Activated CD8-positive, alpha-beta T cell treated with anti-CD3 and anti-CD28 coated beads, Interleukin-2, amount 10 ng/mL, durations not matched to agents 7 days and 5 days (primary cell): Measurements from ENCODE around the gene VEZF1. TPM values are rescaled to one million over a fixed set of nuclear protein-coding genes. Genes with fewer than 3 reads are reported as not detected.
A peak's percentile ranks its signal among the peaks of the same experiment; 100 is the strongest.

ENCODE experiments used
- ATAC-seq: fragments of 150-1000 bp; cut with Tn5 transposase; one replicate; pipeline ENCODE4 v1.10.0; 2021; ENCODE audit warnings: moderate library complexity
- CTCF ChIA-PET: fragments of 350-600 bp; sonication (Branson Sonifier 250); formaldehyde crosslinking; loops from one replicate; lab custom pipeline; 2021; ENCODE audit warnings: antibody characterized with exemption; lab: Charles Lee
- POLR2A ChIA-PET: fragments of 350-600 bp; sonication (Branson Sonifier 250); formaldehyde crosslinking; loops from one replicate; lab custom pipeline; 2021; ENCODE audit warnings: antibody characterized with exemption; lab: Charles Lee
- DNase-seq: peaks from one replicate; pipeline ENCODE4 v3.0.0-alpha.2; 2020
- H3K27ac Mint-ChIP-seq: one replicate; pipeline ENCODE4 v1.8.0; 2021; ENCODE audit warnings: mild to moderate bottlenecking, mixed read lengths
- H3K27me3 Mint-ChIP-seq: one replicate; pipeline ENCODE4 v1.8.0; 2021; ENCODE audit warnings: low read depth, mixed read lengths
- H3K36me3 Mint-ChIP-seq: one replicate; pipeline ENCODE4 v1.8.0; 2021; ENCODE audit warnings: low read depth, mixed read lengths
- H3K4me1 Mint-ChIP-seq: one replicate; pipeline ENCODE4 v1.8.0; 2021; ENCODE audit warnings: low read depth, mixed read lengths
- H3K4me3 Mint-ChIP-seq: one replicate; pipeline ENCODE4 v1.8.0; 2021; ENCODE audit warnings: mild to moderate bottlenecking, mixed read lengths
- H3K9me3 Mint-ChIP-seq: one replicate; pipeline ENCODE4 v1.8.0; 2022; ENCODE audit warnings: mixed read lengths; ENCODE audit not compliant: insufficient read depth
- total RNA-seq, 2 experiments: library from RNA; stranded (reverse); gene quantifications; one replicate each; pipeline ENCODE4 v1.2.3, GENCODE V29; 2021

The VEZF1 gene
- total RNA-seq, 2 experiments from 2014 or later = 37.5 to 37.6 TPM

- ATAC-seq = peak; percentile 7
- peaks cover 56% of the 10 kb centered on the region for H3K4me1 Mint-ChIP-seq
Observed at GRCh38 chr17:58006560-58006923, 18.5 kb upstream of the VEZF1 start.

DNA sequence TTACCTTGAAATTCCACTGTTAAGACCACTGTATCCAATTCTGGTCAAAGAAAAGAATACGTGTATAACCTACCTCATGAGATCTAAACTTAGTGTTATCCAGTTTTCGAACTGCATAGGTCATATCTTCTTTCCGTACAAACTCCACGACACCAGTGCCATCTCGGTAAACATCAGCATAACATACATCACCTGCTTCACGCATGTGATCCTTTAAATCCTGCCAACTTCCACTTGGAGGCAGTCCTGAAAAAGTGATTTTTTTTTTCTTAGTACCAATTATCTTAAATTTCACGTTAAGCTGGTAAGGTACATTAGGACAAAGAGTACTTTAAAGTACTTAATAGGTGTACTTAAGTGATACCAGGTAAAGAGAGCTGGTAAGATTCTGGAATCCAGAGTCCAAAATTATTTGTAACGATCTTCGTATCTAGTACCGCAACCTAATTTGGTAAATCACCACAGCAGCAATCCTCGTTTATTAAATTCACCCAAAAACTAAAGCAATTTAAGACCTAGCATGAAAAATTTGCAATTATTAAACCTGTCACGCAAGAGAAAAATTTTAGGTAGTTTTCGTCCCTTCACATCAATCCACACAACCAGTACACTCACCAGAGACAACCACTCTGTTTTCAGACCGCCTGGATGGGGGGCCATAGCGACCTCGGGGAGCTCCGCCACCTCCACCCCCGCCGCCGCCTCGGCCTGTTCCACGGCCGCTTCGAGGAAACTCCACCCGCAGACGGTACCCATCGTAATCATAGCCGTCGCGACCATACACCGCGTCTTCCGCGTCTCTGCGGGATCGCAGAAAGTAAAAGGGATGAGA is 17.9 kb upstream of the VEZF1 start:
- peaks cover 62% of the 10 kb centered on the region for H3K4me1 Mint-ChIP-seq
- ATAC-seq = peak; percentile 8
- peak overlapping the region; percentile 99 for H3K4me3 Mint-ChIP-seq
- CTCF ChIA-PET = interaction anchor here (1.2 to 3.4 kb wide), 6 partner anchors 9 to 167 kb away, joined by 3 to 12 read pairs (median 6); no protein-coding TSS in a partner anchor
- peak overlapping the region; percentile 99 for H3K27ac Mint-ChIP-seq
- H3K36me3 Mint-ChIP-seq = peaks cover 65% of the 10 kb centered on the region
- no peak for DNase-seq
- H3K9me3 Mint-ChIP-seq = no peaks in the 10 kb centered on the region
- POLR2A ChIA-PET = interaction anchor here (1.2 to 3.6 kb wide), 12 partner anchors 8 to 338 kb away, joined by 3 to 37 read pairs (median 15); partner anchors contain the start of genes DYNLL2, MRPS23 and VEZF1
- no peaks in the 10 kb centered on the region for H3K27me3 Mint-ChIP-seq

More at GRCh38 chr17:58006560-58006923, 18.5 kb upstream of the VEZF1 start:
- H3K4me3 Mint-ChIP-seq = peak overlapping the region; percentile 99
- H3K36me3 Mint-ChIP-seq = peaks cover 63% of the 10 kb centered on the region
- H3K27ac Mint-ChIP-seq = peak overlapping the region; percentile 99
- no peaks in the 10 kb centered on the region for H3K9me3 Mint-ChIP-seq
- H3K27me3 Mint-ChIP-seq = no peaks in the 10 kb centered on the region
- CTCF ChIA-PET = interaction anchor here (1.2 to 3.4 kb wide), 8 partner anchors 10 to 167 kb away, joined by 3 to 12 read pairs (median 6); no protein-coding TSS in a partner anchor
- POLR2A ChIA-PET = interaction anchor here (0.6 to 3.6 kb wide), 17 partner anchors 9 to 749 kb away, joined by 3 to 37 read pairs (median 11); partner anchors contain the start of genes DYNLL2, MRPS23 and VEZF1
- peak; percentile 65 for DNase-seq

DNA sequence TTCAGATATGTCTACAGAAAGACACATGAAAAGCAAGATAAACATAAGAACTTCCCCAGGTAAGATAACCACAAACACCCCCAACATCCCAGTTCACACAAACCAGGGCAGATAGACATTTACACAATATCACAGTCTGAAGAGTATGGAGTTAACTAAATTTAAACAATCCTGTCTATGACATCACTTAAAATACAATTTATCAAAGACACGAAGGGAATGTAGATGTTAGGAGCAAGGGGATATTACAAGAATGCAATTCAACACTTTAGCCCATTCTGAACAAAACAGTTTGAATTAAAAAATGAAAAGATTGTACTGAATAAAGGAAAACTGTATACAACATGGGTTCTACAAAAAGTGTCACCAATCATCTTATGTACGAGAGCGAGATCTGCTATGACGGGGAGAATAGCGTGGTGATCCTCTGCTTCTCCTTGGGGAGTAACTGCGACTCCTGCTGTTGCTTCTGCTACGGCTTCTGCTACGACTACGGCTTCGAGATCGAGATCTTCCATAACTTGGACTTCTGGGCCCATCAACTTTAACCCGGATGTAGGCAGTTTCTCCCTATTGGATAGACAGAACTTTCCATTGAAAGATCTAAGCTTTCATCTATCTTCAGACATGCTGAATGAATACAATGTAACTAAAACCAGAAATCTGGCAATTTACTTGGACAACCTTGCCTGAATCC is 17.1 kb upstream of the VEZF1 start:
- Mint-ChIP-seq H3K9me3 (no peaks in the 10 kb centered on the region), H3K4me3 (peak overlapping the region; percentile 99), H3K27ac (peak overlapping the region; percentile 99), H3K4me1 (peaks cover 67% of the 10 kb centered on the region), H3K36me3 (peaks cover 70% of the 10 kb centered on the region), H3K27me3 (no peaks in the 10 kb centered on the region)
- CTCF ChIA-PET = interaction anchor here (1.3 to 3.4 kb wide), 3 partner anchors 8 to 19 kb away, joined by 4 to 12 read pairs (median 11); no protein-coding TSS in a partner anchor
- POLR2A ChIA-PET = interaction anchor here (2.7 to 3.6 kb wide), 3 partner anchors 8 to 165 kb away, joined by 8 to 37 read pairs (median 29); partner anchors contain the start of gene DYNLL2
- DNase-seq (no peak), ATAC-seq (no peak)

DNA sequence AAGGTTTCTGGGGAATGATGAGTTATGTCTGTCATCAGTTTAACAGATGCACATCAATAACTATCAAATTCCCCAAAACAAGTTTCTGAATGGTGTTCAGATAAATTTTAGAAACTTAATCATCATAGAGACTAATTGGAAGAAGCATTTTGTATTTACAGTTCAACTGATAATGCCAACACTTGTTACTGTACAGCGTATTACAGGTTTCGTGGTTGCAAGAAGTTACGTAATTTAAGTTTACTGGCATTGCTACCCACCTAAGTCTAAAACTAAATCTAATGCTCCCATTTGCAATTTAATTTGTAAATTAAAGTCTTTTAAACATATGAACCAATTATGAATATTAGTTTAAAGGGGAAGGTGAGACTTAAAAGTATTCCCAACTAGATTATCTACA is 16.0 kb upstream of the VEZF1 start:
- CTCF ChIA-PET = interaction anchor here (3.4 kb wide), 1 partner anchor 18 kb away, joined by 12 read pairs; no protein-coding TSS in a partner anchor
- no peaks in the 10 kb centered on the region for H3K27me3 Mint-ChIP-seq
- H3K4me1 Mint-ChIP-seq = peaks cover 68% of the 10 kb centered on the region
- ATAC-seq (no peak), DNase-seq (no peak)
- no peaks in the 10 kb centered on the region for H3K9me3 Mint-ChIP-seq
- peak overlapping the region; percentile 99 for H3K4me3 Mint-ChIP-seq
- H3K27ac Mint-ChIP-seq = no peak overlapping the region
- POLR2A ChIA-PET = no interaction called here
- H3K36me3 Mint-ChIP-seq = peaks cover 76% of the 10 kb centered on the region

GRCh38 chr17:58002973-58003372 is 14.9 kb upstream of the VEZF1 start:
- Mint-ChIP-seq H3K4me3 (peak overlapping the region; percentile 1), H3K4me1 (peaks cover 65% of the 10 kb centered on the region), H3K27me3 (no peaks in the 10 kb centered on the region), H3K9me3 (no peaks in the 10 kb centered on the region), H3K36me3 (peaks cover 79% of the 10 kb centered on the region), H3K27ac (peak overlapping the region; percentile 50)
- DNase-seq = no peak
- no peak for ATAC-seq
- POLR2A ChIA-PET = interaction anchor here (1.0 kb wide), 1 partner anchor 10 kb away, joined by 3 read pairs; no protein-coding TSS in a partner anchor
- CTCF ChIA-PET = interaction anchor here (0.9 to 7.2 kb wide), 5 partner anchors 10 to 169 kb away, joined by 4 to 138 read pairs (median 37); partner anchors contain the start of gene VEZF1

- DNase-seq = no peak
- ATAC-seq = no peak
- Mint-ChIP-seq H3K9me3 (no peaks in the 10 kb centered on the region), H3K27me3 (no peaks in the 10 kb centered on the region), H3K4me3 (peak overlapping the region; percentile 1), H3K4me1 (peaks cover 63% of the 10 kb centered on the region), H3K36me3 (peaks cover 81% of the 10 kb centered on the region), H3K27ac (peak overlapping the region; percentile 50)
- POLR2A ChIA-PET = interaction anchor here (1.0 to 2.0 kb wide), 2 partner anchors 9 to 12 kb away, joined by 3 to 8 read pairs; no protein-coding TSS in a partner anchor
- CTCF ChIA-PET = interaction anchor here (0.9 to 7.2 kb wide), 8 partner anchors 9 to 168 kb away, joined by 3 to 138 read pairs (median 40); partner anchors contain the start of gene VEZF1
Observed at GRCh38 chr17:58002154-58002948, 14.3 kb upstream of the VEZF1 start.

DNA sequence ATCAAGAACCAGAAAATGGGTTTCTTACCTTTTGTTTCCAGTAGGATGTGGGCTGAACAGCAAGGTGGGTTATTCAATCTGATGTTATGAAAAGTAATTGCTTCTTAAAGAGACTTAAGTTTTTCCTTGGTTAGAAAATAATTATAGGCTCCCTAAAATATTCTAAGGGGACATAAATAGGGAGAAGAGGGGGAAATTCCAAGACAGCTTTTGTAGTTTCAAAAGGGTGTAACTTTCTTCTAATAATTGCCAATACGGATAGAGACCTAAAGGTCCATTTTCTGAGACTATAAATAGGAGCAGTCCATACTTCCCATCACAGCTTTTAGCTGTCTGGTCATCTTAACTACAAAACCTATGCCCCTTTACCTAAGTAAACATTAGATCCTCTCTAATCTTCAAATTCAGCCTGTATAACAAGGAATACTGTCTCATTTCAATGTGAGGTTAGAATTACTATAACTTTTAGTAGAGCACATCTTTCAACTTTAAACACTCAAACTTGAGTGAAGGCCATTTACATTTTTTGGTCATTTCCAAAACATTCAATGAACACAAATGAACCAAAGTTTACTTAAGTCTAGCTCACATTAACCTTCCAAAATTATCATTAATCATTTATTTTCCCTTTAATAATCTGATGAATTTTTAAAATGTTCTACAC is 13.5 kb upstream of the VEZF1 start:
- Mint-ChIP-seq H3K4me1 (peaks cover 70% of the 10 kb centered on the region), H3K9me3 (no peaks in the 10 kb centered on the region), H3K27ac (no peak overlapping the region), H3K4me3 (no peak overlapping the region), H3K27me3 (no peaks in the 10 kb centered on the region), H3K36me3 (peaks cover 84% of the 10 kb centered on the region)
- DNase-seq = no peak
- ChIA-PET POLR2A (interaction anchor here (0.7 to 2.0 kb wide), 4 partner anchors 9 to 114 kb away, joined by 3 to 8 read pairs (median 3); partner anchors contain the start of gene VEZF1), CTCF (interaction anchor here (0.7 to 7.2 kb wide), 13 partner anchors 8 to 167 kb away, joined by 3 to 138 read pairs (median 16); partner anchors contain the start of genes MRPS23 and VEZF1)
- no peak for ATAC-seq

- H3K27ac Mint-ChIP-seq = no peak overlapping the region
- H3K36me3 Mint-ChIP-seq = peaks cover 69% of the 10 kb centered on the region
- CTCF ChIA-PET = interaction anchor here (0.6 to 7.2 kb wide), 55 partner anchors 8 to 742 kb away, joined by 3 to 138 read pairs (median 5); partner anchors contain the start of genes CUEDC1, HSF5, MKS1 and MRPS23
- POLR2A ChIA-PET = interaction anchor here (0.5 to 4.5 kb wide), 6 partner anchors 7 to 438 kb away, joined by 3 to 29 read pairs (median 4); partner anchors contain the start of genes MRPS23 and SRSF1
- H3K27me3 Mint-ChIP-seq = no peaks in the 10 kb centered on the region
- ATAC-seq (peak; percentile 76), DNase-seq (no peak)
- no peak overlapping the region for H3K4me3 Mint-ChIP-seq
- no peaks in the 10 kb centered on the region for H3K9me3 Mint-ChIP-seq
- H3K4me1 Mint-ChIP-seq = peaks cover 72% of the 10 kb centered on the region
Observed at GRCh38 chr17:57999496-58000017, 11.5 kb upstream of the VEZF1 start.

DNA sequence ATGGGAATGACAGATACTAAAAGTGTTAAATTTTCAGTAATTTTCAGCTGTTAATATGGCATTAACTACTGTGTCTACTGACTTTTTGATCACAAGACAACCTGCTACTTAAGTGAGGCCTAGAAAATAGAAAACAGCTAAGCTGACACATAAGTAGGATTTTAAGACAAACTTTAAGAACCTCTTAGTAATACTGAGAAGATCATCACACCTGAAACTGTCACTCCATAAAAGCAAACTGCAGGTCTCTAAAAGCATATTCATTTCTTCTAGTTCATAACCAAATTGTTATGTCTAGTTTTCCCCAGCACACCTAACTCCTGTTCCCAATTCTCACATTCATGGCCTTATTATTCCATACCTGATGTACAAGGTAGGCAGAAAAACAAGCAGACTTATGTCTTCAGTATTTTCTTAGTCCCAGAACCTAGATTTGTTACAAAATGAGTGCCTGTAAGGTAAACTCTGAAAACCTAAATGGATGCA is 11.0 kb upstream of the VEZF1 start:
- Mint-ChIP-seq H3K27me3 (no peaks in the 10 kb centered on the region), H3K4me1 (peaks cover 72% of the 10 kb centered on the region), H3K4me3 (no peak overlapping the region), H3K36me3 (peaks cover 68% of the 10 kb centered on the region), H3K27ac (no peak overlapping the region), H3K9me3 (no peaks in the 10 kb centered on the region)
- ChIA-PET CTCF (interaction anchor here (0.7 to 7.2 kb wide), 49 partner anchors 8 to 741 kb away, joined by 3 to 138 read pairs (median 5); partner anchors contain the start of genes CUEDC1, MKS1, MRPS23 and SRSF1), POLR2A (interaction anchor here (0.5 to 4.5 kb wide), 8 partner anchors 8 to 437 kb away, joined by 3 to 29 read pairs (median 4); partner anchors contain the start of genes MRPS23 and SRSF1)
- DNase-seq (no peak), ATAC-seq (no peak)
